HepG2 (cell line): Measurements from ENCODE around the gene PRM2. TPM values are rescaled to one million over a fixed set of nuclear protein-coding genes. Genes with fewer than 3 reads are reported as not detected.
A peak's percentile ranks its signal among the peaks of the same experiment; 100 is the strongest.

Experiments
- ATAC-seq: fragments of 200-7000 bp; cut with Tn5 transposase; 3 replicates; pipeline ENCODE4 v1.9.1; 2020; ENCODE audit warnings: mild to moderate bottlenecking, moderate library complexity
- BruUV-seq: library from RNA; stranded (reverse); fragments of 400-500 nt; replicated peaks from 2 replicates; lab custom pipeline; 2021; lab: Mats Ljungman, UMichigan
- CTCF ChIA-PET: fragments of 300-600 bp; formaldehyde crosslinking; extraction: SDS; loops from one replicate; lab custom pipeline; 2021; ENCODE audit warnings: low total read pairs, inconsistent platforms, low intra/inter-chr PET ratio; lab: Yijun Ruan, JAX
- POLR2A ChIA-PET: fragments of 350-600 bp; sonication (Branson Sonifier 250); formaldehyde crosslinking; loops from one replicate; lab custom pipeline; 2020; ENCODE audit warnings: antibody characterized with exemption, inconsistent platforms; lab: Yijun Ruan, JAX
- DNase-seq: peaks from one replicate; pipeline ENCODE4 v3.0.0-alpha.2; 2015; ENCODE audit warnings: low spot score
- FAIRE-seq: peaks from 3 replicates; lab custom pipeline; 2011; peaks lifted over from hg19 to GRCh38; lab: Jason Lieb, UNC
- H2AFZ ChIP-seq: one replicate; pipeline ENCODE4 v1.6.1; 2011; ENCODE audit warnings: low read length, inconsistent platforms
- H3K27ac ChIP-seq: fragments of 300-600 bp; 3 replicates; pipeline ENCODE4 v1.8.0; 2011; ENCODE audit warnings: mixed run types, mild to moderate bottlenecking, mixed read lengths, low read length, inconsistent platforms; ENCODE audit not compliant: insufficient read depth; ENCODE audit errors: extremely low read length
- H3K27me3 ChIP-seq, 2 experiments: fragments of 200-600 bp in 1 of 2; 2 replicates in 1 of 2; 3 replicates in 1 of 2; pipeline versions ENCODE4 v1.6.0 to v1.8.0; 2011; ENCODE audit warnings: low read length in 2 of 2, mild to moderate bottlenecking in 2 of 2, moderate library complexity in 2 of 2, inconsistent platforms in 1 of 2; ENCODE audit not compliant: insufficient read depth in 2 of 2, control insufficient read depth in 1 of 2
- H3K36me3 ChIP-seq, 2 experiments: fragments of 200-600 bp in 1 of 2; replicated peaks in 1 of 2; 2 replicates in 1 of 2; 3 replicates in 1 of 2; pipeline versions ENCODE4 v1.5.1 to v1.8.0; 2011; ENCODE audit warnings: low read length in 2 of 2, inconsistent platforms in 1 of 2; ENCODE audit not compliant: insufficient read depth in 2 of 2, control insufficient read depth in 1 of 2
- H3K4me1 ChIP-seq: 2 replicates; pipeline ENCODE4 v1.5.1; 2012; ENCODE audit warnings: low read length, inconsistent platforms; ENCODE audit not compliant: insufficient read depth
- H3K4me2 ChIP-seq: 2 replicates; pipeline ENCODE4 v1.6.0; 2011; ENCODE audit warnings: low read depth, low read length, inconsistent platforms
- H3K4me3 ChIP-seq, 3 experiments: fragments of 200-600 bp in 1 of 3; sonication (generic), shearing (Covaris generic) in 1 of 3; replicated peaks in 1 of 3; 2 replicates each; pipeline ENCODE4 v1.5.1; 2011 to 2016; ENCODE audit warnings: low read length in 3 of 3, inconsistent platforms in 2 of 3, low read depth in 2 of 3, mild to moderate bottlenecking in 2 of 3, control low read depth in 1 of 3, mixed read lengths in 1 of 3; ENCODE audit not compliant: insufficient read depth in 1 of 3
- H3K79me2 ChIP-seq: one replicate; pipeline ENCODE4 v1.6.1; 2011; ENCODE audit warnings: low read length, inconsistent platforms; ENCODE audit not compliant: insufficient read depth
- H3K9ac ChIP-seq: 2 replicates; pipeline ENCODE4 v1.6.0; 2011; ENCODE audit warnings: mild to moderate bottlenecking, low read depth, low read length, inconsistent platforms; ENCODE audit not compliant: insufficient read depth
- H3K9me3 ChIP-seq: 2 replicates; pipeline ENCODE4 v1.5.1; 2012; ENCODE audit warnings: mild to moderate bottlenecking, low read length
- H4K20me1 ChIP-seq: 2 replicates; pipeline ENCODE4 v1.6.0; 2011; ENCODE audit warnings: inconsistent platforms, mild to moderate bottlenecking, low read length, moderate library complexity; ENCODE audit not compliant: insufficient read depth
- BATF2 ChIP-seq: sonication (generic); formaldehyde crosslinking; IDR thresholded peaks from 2 replicates; pipeline ENCODE4 v1.8.0; 2022; ENCODE audit warnings: mild to moderate bottlenecking, missing genetic modification reagents, moderate library complexity
- BCL6 ChIP-seq: IDR thresholded peaks from 2 replicates; pipeline ENCODE4 v1.6.1; 2016; ENCODE audit warnings: missing genetic modification reagents, missing compliant biosample characterization
- EEA1 ChIP-seq: sonication (generic); formaldehyde crosslinking; IDR thresholded peaks from 2 replicates; pipeline ENCODE4 v1.5.1; 2020; ENCODE audit warnings: mild to moderate bottlenecking, missing genetic modification reagents, borderline replicate concordance
- FOSL1 ChIP-seq: sonication (generic); formaldehyde crosslinking; IDR thresholded peaks from 2 replicates; pipeline ENCODE4 v1.9.0; 2021; ENCODE audit warnings: missing genetic modification reagents, borderline replicate concordance
- HOXA5 ChIP-seq: sonication (generic); formaldehyde crosslinking; IDR thresholded peaks from 2 replicates; pipeline ENCODE4 v1.4.0; 2020; ENCODE audit warnings: missing genetic modification reagents
- MED1 ChIP-seq: sonication (generic); formaldehyde crosslinking; IDR thresholded peaks from 2 replicates; pipeline ENCODE4 v1.4.0; 2020; ENCODE audit warnings: missing genetic modification reagents
- PTBP1 ChIP-seq: fragments of 200-400 bp; formaldehyde crosslinking; IDR thresholded peaks from 2 replicates; pipeline ENCODE4 v1.6.1; 2018; ENCODE audit warnings: low read length, low read depth; ENCODE audit not compliant: poor library complexity, severe bottlenecking
- STAT5B ChIP-seq: sonication (generic); formaldehyde crosslinking; IDR thresholded peaks from 2 replicates; pipeline ENCODE4 v1.4.0; 2020; ENCODE audit warnings: missing genetic modification reagents
- U2AF1 ChIP-seq: fragments of 200-400 bp; formaldehyde crosslinking; optimal IDR thresholded peaks from 2 replicates; pipeline ENCODE3; 2017; ENCODE audit warnings: mild to moderate bottlenecking, low read depth, low read length
- ZBTB33 ChIP-seq: sonication (generic); formaldehyde crosslinking; IDR thresholded peaks from 2 replicates; pipeline ENCODE4 v1.4.0; 2020; ENCODE audit warnings: missing genetic modification reagents
- ZBTB8A ChIP-seq: sonication (generic); formaldehyde crosslinking; IDR thresholded peaks from 2 replicates; pipeline ENCODE4 v1.4.0; 2020; ENCODE audit warnings: mild to moderate bottlenecking, low read depth, missing genetic modification reagents, borderline replicate concordance
- ZNF225 ChIP-seq: sonication (generic); formaldehyde crosslinking; IDR thresholded peaks from 2 replicates; pipeline ENCODE4 v1.4.0; 2020; ENCODE audit warnings: mild to moderate bottlenecking, missing genetic modification reagents
- ZNF329 ChIP-seq: sonication (generic); formaldehyde crosslinking; IDR thresholded peaks from 2 replicates; pipeline ENCODE4 v1.9.0; 2021; ENCODE audit warnings: low read depth, mild to moderate bottlenecking, missing genetic modification reagents
- ZNF589 ChIP-seq: sonication (generic); formaldehyde crosslinking; conservative IDR thresholded peaks from 2 replicates; pipeline ENCODE4 v1.8.0; 2022; ENCODE audit warnings: mild to moderate bottlenecking, moderate library complexity, missing genetic modification reagents
- ZNF629 ChIP-seq: sonication (generic); formaldehyde crosslinking; conservative IDR thresholded peaks from 2 replicates; pipeline ENCODE4 v1.5.0; 2020; ENCODE audit warnings: missing genetic modification reagents
- WGBS: methylation state at CpG from one replicate; pipeline ENCODE4 v1.1.6; 2017; ENCODE audit warnings: low lambda C conversion rate; 5-methylcytosine and 5-hydroxymethylcytosine counted together
- in situ Hi-C: cut with HindIII; loops from 2 replicates; pipeline ENCODE4 v1.10.0; 2017; ENCODE audit warnings: low pct_unique_long_range_greater_than_20kb; ENCODE audit not compliant: extremely low pct_ligation_motif_present
- intact Hi-C: fragments of 100-400 bp; cut with micrococcal nuclease; formaldehyde crosslinking; loops from one replicate; pipeline ENCODE4 v1.10.0; 2022; ENCODE audit not compliant: unreplicated experiment
- polyA plus RNA-seq, 8 experiments: library from polyadenylated mRNA; depleted of rRNA in 3 of 8; stranded (reverse) in 7 of 8; unstranded in 1 of 8; fragments of >200 nt; fragmentation: Illumina TruSeq in 4 of 8; extraction: Trizol in 4 of 8; gene quantifications; 2 replicates each; pipeline versions ENCODE4 v1.2.1 to v1.2.3, GENCODE V29; 2011 to 2016; ENCODE audit warnings: low read depth in 4 of 8, missing spikeins in 1 of 8, mixed read lengths in 1 of 8; ENCODE audit not compliant: insufficient read depth in 1 of 8
- total RNA-seq, 5 experiments: library from RNA; depleted of rRNA; stranded (reverse); fragments of >200 nt; fragmentation: Illumina TruSeq; extraction: Trizol; gene quantifications; 2 replicates each; pipeline ENCODE4 v1.2.3, GENCODE V29; 2016; ENCODE audit warnings: low read depth in 1 of 5
- TF ChIP-seq, protein P1 (sequence below): sonication (generic); formaldehyde crosslinking; IDR thresholded peaks from 2 replicates; pipeline ENCODE4 v1.8.1; 2023; ENCODE audit warnings: mild to moderate bottlenecking, missing genetic modification reagents

The PRM2 gene
- total and polyA plus RNA-seq, 2 of the 13 experiments (the other 11 are each of a cell fraction or from before 2014, with no cell fraction given) = 0.54 TPM; not detected in 1

DNA sequence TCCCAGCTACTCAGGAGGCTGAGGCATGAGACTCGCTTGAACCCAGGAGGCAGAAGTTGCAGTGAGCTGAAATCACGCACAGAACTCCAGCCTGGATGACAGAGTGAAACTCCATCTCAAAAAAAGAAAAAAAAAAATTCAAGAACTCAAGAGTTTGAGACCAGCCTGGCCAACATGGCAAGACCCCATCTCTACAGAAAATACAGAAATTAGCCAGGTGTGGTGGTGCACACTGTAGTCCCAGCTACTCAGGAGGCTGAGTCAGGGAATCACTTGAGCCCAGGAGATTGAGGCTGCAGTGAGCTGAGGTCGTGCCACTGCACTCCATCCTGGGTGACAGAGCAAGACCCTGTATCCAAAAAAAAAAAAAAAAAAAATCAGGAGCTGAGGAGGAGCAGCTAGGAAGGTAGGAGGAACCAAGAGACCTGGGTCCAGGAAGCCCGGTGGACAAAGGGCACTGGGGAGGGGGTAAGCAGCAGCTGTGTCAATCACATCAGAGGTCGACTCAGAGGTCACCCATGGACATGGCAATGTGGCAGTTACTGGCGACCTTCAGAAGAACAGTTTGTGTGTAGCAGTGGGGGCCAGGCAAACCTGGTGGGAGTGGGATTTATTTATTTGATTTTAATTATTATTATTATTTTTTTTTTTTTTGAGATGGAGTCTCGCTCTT lies 15.9 kb upstream of the PRM2 start (continued):
- TF ChIP-seq MED1 (CRISPR knock-in tag) = 0 out of 2 replicates have a peak, but pooled peaks have one; percentile 22
- TF ChIP-seq ZNF629 (CRISPR knock-in tag) = no peak

DNA sequence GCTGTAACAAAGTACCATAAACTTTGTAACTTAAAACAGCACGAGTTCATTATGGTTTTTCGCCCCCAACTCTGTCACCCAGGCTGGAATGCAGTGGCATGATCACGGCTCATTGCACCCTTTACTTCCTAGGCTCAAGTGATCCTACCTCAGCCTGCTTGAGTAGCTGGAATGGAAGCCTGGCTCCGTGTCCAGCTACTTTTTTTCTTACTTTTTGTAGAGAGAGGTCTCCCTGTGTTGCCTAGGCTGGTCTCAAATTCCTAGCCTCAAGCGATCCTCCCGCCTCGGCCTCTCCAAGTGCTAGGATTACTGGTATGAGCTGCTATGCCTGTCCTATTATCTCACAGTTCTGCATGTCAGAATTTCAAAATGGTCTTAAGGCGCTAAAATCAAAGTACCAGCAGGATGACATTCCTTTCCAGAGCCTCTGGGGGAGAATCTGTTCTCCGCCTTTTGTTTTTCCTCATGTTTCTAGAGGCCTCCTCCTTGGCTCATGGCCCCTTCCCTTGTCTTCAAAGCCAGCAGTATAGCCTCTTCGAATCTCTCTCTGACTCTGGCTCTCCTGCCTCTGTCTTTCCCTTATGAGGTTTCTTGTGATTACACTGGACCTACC lies 14.9 kb upstream of the PRM2 start:
- no peaks in the 10 kb centered on the region for H3K79me2 ChIP-seq
- ATAC-seq (no peak), DNase-seq (no peak), FAIRE-seq (no peak)
- in situ Hi-C loops = no loop called here
- H3K9ac ChIP-seq = no peak overlapping the region
- BruUV-seq = no TSS peak
- H3K4me1 ChIP-seq = peaks cover 90% of the 10 kb centered on the region
- no peak overlapping the region for H3K27ac ChIP-seq
- H4K20me1 ChIP-seq = no peaks in the 10 kb centered on the region
- ChIA-PET POLR2A (interaction anchor here (1.4 to 2.2 kb wide), 3 partner anchors 12 to 35 kb away, joined by 7 to 11 read pairs (median 8); partner anchors contain the start of gene SOCS1), CTCF (no interaction called here)
- 62% methylated on average over 10 of the region's 10 CpGs for WGBS
- H3K4me3 ChIP-seq = no peak overlapping the region
- intact Hi-C loops = no loop called here
- H3K9me3 ChIP-seq = no peaks in the 10 kb centered on the region
- H2AFZ ChIP-seq = peak overlapping the region; percentile 51
- peak overlapping the region; percentile 6 for H3K4me2 ChIP-seq
- no peaks in the 10 kb centered on the region for H3K36me3 ChIP-seq
- no peaks in the 10 kb centered on the region for H3K27me3 ChIP-seq
- peak; percentile 54 for TF ChIP-seq ZBTB33 (CRISPR knock-in tag)
- TF ChIP-seq PTBP1 = no peak
- no peak for TF ChIP-seq EEA1 (CRISPR knock-in tag)
- TF ChIP-seq HOXA5 (CRISPR knock-in tag) = no peak
- TF ChIP-seq U2AF1 = no peak
- TF ChIP-seq ZNF225 (CRISPR knock-in tag) = no peak
- TF ChIP-seq STAT5B (CRISPR knock-in tag) = no peak
- no peak for TF ChIP-seq FOSL1
- no peak for TF ChIP-seq ZBTB8A
- no peak for TF ChIP-seq ZNF329 (CRISPR knock-in tag)
- no peak for TF ChIP-seq BCL6 (CRISPR knock-in tag)
- TF ChIP-seq BATF2 (CRISPR knock-in tag) = no peak
- no peak for TF ChIP-seq ZNF589 (CRISPR knock-in tag)
- TF ChIP-seq, protein P1, sequence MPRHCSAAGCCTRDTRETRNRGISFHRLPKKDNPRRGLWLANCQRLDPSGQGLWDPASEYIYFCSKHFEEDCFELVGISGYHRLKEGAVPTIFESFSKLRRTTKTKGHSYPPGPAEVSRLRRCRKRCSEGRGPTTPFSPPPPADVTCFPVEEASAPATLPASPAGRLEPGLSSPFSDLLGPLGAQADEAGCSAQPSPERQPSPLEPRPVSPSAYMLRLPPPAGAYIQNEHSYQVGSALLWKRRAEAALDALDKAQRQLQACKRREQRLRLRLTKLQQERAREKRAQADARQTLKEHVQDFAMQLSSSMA (CRISPR knock-in tag) = no peak
